Measurements from ENCODE around the gene KCTD17.

Gene KCTD17

DNA sequence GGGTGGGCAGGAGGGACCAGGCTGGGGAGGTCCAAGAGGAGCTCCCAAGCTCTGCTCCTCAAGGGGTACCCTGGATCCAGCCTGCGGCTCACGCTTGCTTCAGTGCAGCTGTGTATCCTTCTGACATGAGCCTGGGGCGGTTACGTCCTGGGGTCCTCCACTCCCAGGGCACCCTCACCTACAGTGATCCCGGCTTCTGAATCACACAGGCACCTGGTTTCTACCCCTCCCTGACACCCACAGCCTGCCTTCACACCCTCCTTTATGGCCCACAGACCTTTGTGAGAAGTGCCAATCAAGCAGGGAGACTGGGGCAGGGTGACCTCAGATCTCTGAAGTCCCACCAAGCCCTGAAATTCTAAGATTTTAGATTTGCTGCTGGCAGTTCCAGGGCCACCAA lies 30.5 kb upstream of the KCTD17 start:
- TF ChIP-seq FOXM1 (IDR thresholded peaks at IDR 0.05; ENCODE audit: borderline replicate concordance) (no peak), LEF1 (IDR thresholded peaks at IDR 0.05; ENCODE audit: borderline replicate concordance) (no peak), SUZ12 (IDR thresholded peaks at IDR 0.05) (no peak), ARNT (IDR thresholded peaks at IDR 0.05) (no peak), ELF4 (IDR thresholded peaks at IDR 0.05) (no peak), TARDBP (IDR thresholded peaks at IDR 0.05) (no peak), L3MBTL2 (conservative IDR thresholded peaks at IDR 0.05) (no peak), FOXA1 (IDR thresholded peaks at IDR 0.05) (no peak), BHLHE40 (IDR thresholded peaks at IDR 0.05; ENCODE audit: borderline replicate concordance) (no peak), SP1 (IDR thresholded peaks at IDR 0.05) (no peak), FOXK2 (IDR thresholded peaks at IDR 0.05) (no peak), CTBP1 (IDR thresholded peaks at IDR 0.05; ENCODE audit: borderline replicate concordance) (no peak), HDGF (IDR thresholded peaks at IDR 0.05; ENCODE audit: borderline replicate concordance) (no peak), NFRKB (IDR thresholded peaks at IDR 0.05) (no peak), ZNF384 (IDR thresholded peaks at IDR 0.05) (no peak)
- TF ChIP-seq, protein P1, sequence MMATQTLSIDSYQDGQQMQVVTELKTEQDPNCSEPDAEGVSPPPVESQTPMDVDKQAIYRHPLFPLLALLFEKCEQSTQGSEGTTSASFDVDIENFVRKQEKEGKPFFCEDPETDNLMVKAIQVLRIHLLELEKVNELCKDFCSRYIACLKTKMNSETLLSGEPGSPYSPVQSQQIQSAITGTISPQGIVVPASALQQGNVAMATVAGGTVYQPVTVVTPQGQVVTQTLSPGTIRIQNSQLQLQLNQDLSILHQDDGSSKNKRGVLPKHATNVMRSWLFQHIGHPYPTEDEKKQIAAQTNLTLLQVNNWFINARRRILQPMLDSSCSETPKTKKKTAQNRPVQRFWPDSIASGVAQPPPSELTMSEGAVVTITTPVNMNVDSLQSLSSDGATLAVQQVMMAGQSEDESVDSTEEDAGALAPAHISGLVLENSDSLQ (IDR thresholded peaks at IDR 0.05): no peak
- POLR2A ChIA-PET: interaction anchor here (2.8 kb wide), 1 partner anchor 11 kb away, joined by 11 read pairs; no protein-coding TSS in a partner anchor
- CTCF ChIA-PET: interaction anchor here (0.6 to 1.5 kb wide), 4 partner anchors 11 to 259 kb away, joined by 3 to 10 read pairs (median 5); no protein-coding TSS in a partner anchor

DNA sequence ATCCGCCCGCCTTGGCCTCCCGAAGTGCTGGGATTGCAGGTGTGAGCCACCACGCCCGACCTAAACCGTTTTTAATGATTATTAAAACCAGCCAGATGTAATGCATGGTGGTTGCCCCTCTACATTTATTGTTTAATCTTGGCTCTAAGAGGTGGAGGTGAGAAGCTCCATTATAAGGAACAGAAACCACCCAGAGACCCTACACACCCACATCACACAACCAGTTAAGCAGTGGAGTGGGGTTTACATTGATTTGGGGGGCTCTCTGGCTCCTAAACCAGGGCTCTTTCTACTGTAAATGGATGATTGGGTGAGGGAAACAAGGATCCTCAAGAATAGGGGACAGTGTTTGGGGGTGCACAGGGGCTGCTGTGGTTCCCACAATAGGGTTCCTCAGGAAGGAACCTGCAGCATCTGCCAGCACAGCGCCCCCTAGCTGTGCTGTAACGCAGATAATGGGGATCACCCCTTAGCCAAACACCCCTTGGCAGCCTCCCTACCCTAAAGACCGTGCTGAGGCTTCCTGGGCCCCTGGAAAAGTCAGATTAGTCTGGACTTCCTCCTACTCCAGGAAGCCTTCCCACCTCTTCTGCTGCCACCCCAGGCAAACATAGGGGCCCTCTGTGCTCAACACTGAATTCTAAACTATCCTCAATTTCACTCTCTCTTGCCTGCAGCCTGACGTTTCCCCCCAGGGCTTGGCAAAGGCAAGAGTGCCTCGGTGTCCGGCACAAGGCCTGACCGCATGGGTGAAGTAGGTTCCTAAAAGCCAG lies 29.6 kb upstream of the KCTD17 start:
- ChIA-PET POLR2A (no interaction called here), CTCF (interaction anchor here (0.7 to 1.5 kb wide), 3 partner anchors 11 to 23 kb away, joined by 3 to 10 read pairs (median 3); no protein-coding TSS in a partner anchor)
- peak; percentile 59 for DNase-seq (ENCODE audit: extremely low spot score)
- TF ChIP-seq FOXK2 (IDR thresholded peaks at IDR 0.05) (no peak), FOXM1 (IDR thresholded peaks at IDR 0.05; ENCODE audit: borderline replicate concordance) (no peak), TARDBP (IDR thresholded peaks at IDR 0.05) (no peak), L3MBTL2 (conservative IDR thresholded peaks at IDR 0.05) (no peak)
- TF ChIP-seq, protein P1 (IDR thresholded peaks at IDR 0.05): no peak

More for the DNA sequence above, 30.5 kb upstream of the KCTD17 start:
- DNase-seq (ENCODE audit: extremely low spot score): no peak

DNA sequence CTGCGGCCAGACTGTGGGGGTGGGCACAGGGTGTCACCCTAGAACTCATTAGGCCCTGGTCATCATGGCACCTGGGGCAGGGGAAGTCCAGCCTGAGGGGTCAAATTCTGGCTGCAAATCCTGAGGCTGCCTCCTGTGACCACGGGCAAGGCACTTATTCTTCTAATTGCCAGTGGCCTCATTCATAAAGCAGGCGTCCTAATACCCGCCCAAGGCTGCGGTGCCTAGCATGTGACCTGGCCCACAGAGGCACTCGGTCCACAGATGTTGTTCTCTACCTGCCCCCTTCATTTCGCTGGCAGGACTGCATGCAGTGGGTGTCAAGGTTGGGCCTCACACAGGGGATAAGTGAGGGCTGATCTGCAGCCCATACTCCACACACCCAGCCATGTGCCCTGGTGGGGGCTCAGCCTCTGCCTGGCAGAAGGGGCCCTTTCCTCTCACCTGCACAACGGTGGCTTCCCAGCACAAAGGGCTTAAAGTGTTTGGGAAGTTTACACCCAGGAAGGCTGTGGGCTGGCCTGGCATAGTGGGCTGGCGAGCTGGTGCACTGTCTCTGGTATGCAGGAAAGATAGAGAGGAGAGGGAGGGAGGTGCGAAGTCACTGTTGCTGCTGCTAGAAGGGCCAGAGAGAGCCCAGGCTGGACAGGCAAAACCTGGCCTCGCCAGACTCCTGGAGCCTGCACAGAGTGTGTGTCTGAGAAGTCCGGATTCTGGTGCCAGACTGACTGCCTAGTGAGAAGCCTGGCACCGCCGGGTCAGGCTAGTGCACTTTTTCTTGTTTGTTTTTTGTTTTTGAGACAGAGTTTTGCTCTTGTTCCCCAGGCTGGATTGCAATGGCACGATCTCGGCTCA lies 28.8 kb upstream of the KCTD17 start:
- CTCF ChIA-PET: interaction anchor here (1.1 to 1.5 kb wide), 2 partner anchors 10 to 12 kb away, joined by 3 to 10 read pairs; no protein-coding TSS in a partner anchor
- TF ChIP-seq NFRKB (IDR thresholded peaks at IDR 0.05): no peak
- no peak for TF ChIP-seq TARDBP (IDR thresholded peaks at IDR 0.05)
- TF ChIP-seq, protein P1 (IDR thresholded peaks at IDR 0.05): no peak
- TF ChIP-seq FOXK2 (IDR thresholded peaks at IDR 0.05): no peak
- TF ChIP-seq CTBP1 (IDR thresholded peaks at IDR 0.05; ENCODE audit: borderline replicate concordance): no peak
- no peak for TF ChIP-seq FOXM1 (IDR thresholded peaks at IDR 0.05; ENCODE audit: borderline replicate concordance)
- TF ChIP-seq ZNF384 (IDR thresholded peaks at IDR 0.05): no peak

DNA sequence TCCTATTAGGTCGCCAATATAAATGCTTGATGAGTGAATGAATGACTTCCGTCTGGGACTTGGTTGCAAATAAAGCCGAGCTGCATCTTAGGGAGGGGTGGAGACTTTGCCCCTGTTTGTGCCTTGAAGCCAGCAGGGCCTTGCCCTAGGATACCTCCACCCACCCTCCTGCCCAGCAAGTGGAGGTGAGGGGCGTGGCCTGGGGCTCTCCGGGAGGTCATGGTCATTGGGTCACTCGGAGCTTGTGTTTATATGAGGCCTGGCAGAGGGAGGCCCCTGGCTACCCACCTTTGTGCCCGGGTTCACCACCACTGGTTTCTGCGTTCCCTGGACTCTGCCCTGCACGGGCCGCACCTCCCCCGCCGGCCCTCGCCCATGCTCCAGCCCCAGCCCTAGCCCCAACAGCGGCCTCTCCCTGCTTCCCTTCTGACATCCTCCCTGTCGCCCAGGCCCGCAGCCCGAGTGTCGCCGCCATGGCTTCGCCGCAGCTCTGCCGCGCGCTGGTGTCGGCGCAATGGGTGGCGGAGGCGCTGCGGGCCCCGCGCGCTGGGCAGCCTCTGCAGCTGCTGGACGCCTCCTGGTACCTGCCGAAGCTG lies 27.7 kb upstream of the KCTD17 start:
- ChIA-PET POLR2A (interaction anchor here (1.1 kb wide), 1 partner anchor 27 kb away, joined by 4 read pairs; the partner anchor contains the start of gene KCTD17), CTCF (no interaction called here)
- DNase-seq (ENCODE audit: extremely low spot score): no peak
- no peak for TF ChIP-seq BHLHE40 (IDR thresholded peaks at IDR 0.05; ENCODE audit: borderline replicate concordance)
- no peak for TF ChIP-seq SUZ12 (IDR thresholded peaks at IDR 0.05)
- TF ChIP-seq SP1 (IDR thresholded peaks at IDR 0.05): no peak
- TF ChIP-seq HDGF (IDR thresholded peaks at IDR 0.05; ENCODE audit: borderline replicate concordance): no peak
- no peak for TF ChIP-seq CTBP1 (IDR thresholded peaks at IDR 0.05; ENCODE audit: borderline replicate concordance)
- TF ChIP-seq, protein P1 (IDR thresholded peaks at IDR 0.05): no peak
- TF ChIP-seq ZNF384 (IDR thresholded peaks at IDR 0.05): no peak
- TF ChIP-seq FOXM1 (IDR thresholded peaks at IDR 0.05; ENCODE audit: borderline replicate concordance): no peak
- no peak for TF ChIP-seq ARNT (IDR thresholded peaks at IDR 0.05)
- TF ChIP-seq LEF1 (IDR thresholded peaks at IDR 0.05; ENCODE audit: borderline replicate concordance): no peak
- no peak for TF ChIP-seq TARDBP (IDR thresholded peaks at IDR 0.05)

More for the DNA sequence above, 28.8 kb upstream of the KCTD17 start:
- POLR2A ChIA-PET: interaction anchor here (1.1 kb wide), 1 partner anchor 29 kb away, joined by 4 read pairs; the partner anchor contains the start of gene KCTD17
- no peak for DNase-seq (ENCODE audit: extremely low spot score)

All from HEK293T (cell line).